Measurements from ENCODE around the gene GSN.

DNA sequence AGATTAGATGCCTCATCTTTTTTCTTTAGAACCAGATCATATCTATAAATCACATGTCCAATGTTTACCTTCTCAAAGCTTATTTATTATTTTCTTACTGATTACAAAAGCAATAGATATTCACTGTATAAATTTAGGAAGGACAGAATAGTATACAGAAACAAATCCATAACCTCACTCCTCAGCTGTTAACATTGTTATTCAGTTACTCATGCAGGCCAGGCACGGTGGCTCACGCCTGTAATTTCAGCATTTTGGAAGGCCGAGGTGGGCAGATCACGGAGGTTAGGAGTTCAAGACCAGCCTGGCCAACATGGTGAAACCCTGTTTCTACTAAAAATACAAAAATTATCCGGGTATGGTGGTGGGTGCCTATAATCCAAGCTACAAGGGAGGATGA, 86.8 kb downstream of the GSN start:
- TF ChIP-seq, protein P1, sequence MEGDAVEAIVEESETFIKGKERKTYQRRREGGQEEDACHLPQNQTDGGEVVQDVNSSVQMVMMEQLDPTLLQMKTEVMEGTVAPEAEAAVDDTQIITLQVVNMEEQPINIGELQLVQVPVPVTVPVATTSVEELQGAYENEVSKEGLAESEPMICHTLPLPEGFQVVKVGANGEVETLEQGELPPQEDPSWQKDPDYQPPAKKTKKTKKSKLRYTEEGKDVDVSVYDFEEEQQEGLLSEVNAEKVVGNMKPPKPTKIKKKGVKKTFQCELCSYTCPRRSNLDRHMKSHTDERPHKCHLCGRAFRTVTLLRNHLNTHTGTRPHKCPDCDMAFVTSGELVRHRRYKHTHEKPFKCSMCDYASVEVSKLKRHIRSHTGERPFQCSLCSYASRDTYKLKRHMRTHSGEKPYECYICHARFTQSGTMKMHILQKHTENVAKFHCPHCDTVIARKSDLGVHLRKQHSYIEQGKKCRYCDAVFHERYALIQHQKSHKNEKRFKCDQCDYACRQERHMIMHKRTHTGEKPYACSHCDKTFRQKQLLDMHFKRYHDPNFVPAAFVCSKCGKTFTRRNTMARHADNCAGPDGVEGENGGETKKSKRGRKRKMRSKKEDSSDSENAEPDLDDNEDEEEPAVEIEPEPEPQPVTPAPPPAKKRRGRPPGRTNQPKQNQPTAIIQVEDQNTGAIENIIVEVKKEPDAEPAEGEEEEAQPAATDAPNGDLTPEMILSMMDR (IDR thresholded peaks at IDR 0.05) = no peak
- TF ChIP-seq POLR2A (IDR thresholded peaks at IDR 0.05) = no peak

Data from adrenal gland (tissue), 5 donors.